Thyroid gland (tissue), 4 donors: ENCODE measurements around the gene TNP2. TPM values are rescaled to one million over a fixed set of nuclear protein-coding genes. Genes with fewer than 3 reads are reported as not detected.

ENCODE experiments used
- DNase-seq, 2 donors: peaks; one replicate each; pipeline ENCODE4 v3.0.0-alpha.2; 2019
- H3K27ac ChIP-seq, 3 donors: fragments of 200-600 bp; sonication (generic); 1 replicate in 2 of 3; 2 replicates in 1 of 3; pipeline ENCODE4 v1.5.1; 2016 to 2019; ENCODE audit warnings: mild to moderate bottlenecking in 1 of 3, moderate library complexity in 1 of 3
- H3K27me3 ChIP-seq: fragments of 200-600 bp; sonication (generic); one replicate; pipeline ENCODE4 v1.5.1; 2019
- H3K36me3 ChIP-seq, 2 donors: fragments of 200-600 bp; sonication (generic); one replicate each; pipeline ENCODE4 v1.5.1; 2016 to 2019
- H3K4me1 ChIP-seq, 2 donors: fragments of 200-600 bp; sonication (generic); one replicate each; pipeline ENCODE4 v1.5.1; 2017 to 2019
- H3K4me3 ChIP-seq, 3 donors: fragments of 200-600 bp; sonication (generic); replicated peaks in 1 of 3; 1 replicate in 2 of 3; 2 replicates in 1 of 3; pipeline ENCODE4 v1.5.1; 2016; ENCODE audit warnings: mild to moderate bottlenecking in 1 of 3
- H3K9me3 ChIP-seq: fragments of 200-600 bp; sonication (generic); one replicate; pipeline ENCODE4 v1.5.1; 2017
- CTCF ChIP-seq, 6 experiments: fragments of 200-600 bp in 3 of 6; fragments of 450-650 bp in 3 of 6; sonication (generic) in 3 of 6; IDR thresholded peaks; one replicate each; pipeline ENCODE4 v1.5.1; 2016 to 2019; ENCODE audit warnings: antibody characterized with exemption in 6 of 6, mild to moderate bottlenecking in 2 of 6, inconsistent platforms in 1 of 6, moderate library complexity in 1 of 6
- POLR2A ChIP-seq, 2 donors: fragments of 450-650 bp; IDR thresholded peaks; one replicate each; pipeline ENCODE4 v1.6.1; 2017; ENCODE audit warnings: antibody characterized with exemption in 2 of 2, mild to moderate bottlenecking in 2 of 2, moderate library complexity in 1 of 2
- WGBS, 2 donors: methylation state at CpG; one replicate each; pipeline ENCODE4 v1.1.5; 2017; 5-methylcytosine and 5-hydroxymethylcytosine counted together
- intact Hi-C: fragments of 100-400 bp; cut with DNase I; formaldehyde crosslinking; loops from one replicate; pipeline ENCODE4 v1.15.1; 2023
- total RNA-seq, 4 donors: library from RNA; depleted of rRNA; stranded (reverse); fragments of >200 nt; gene quantifications; one replicate each; pipeline ENCODE4 v1.2.3, GENCODE V29; 2016

The TNP2 gene
- total RNA-seq, 4 donors from 2014 or later, result not detected

- no peaks in the 10 kb centered on the region for H3K9me3 ChIP-seq
- no peaks in the 10 kb centered on the region for H3K27me3 ChIP-seq
- TF ChIP-seq POLR2A (IDR thresholded peaks at IDR 0.05) (no peak), CTCF (IDR thresholded peaks at IDR 0.05) (no peak)
- 45 to 47% methylated on average over 9 of the region's 9 CpGs for WGBS, 2 donors
- intact Hi-C loops, result no loop called here
- DNase-seq, result peak; percentile 78 to 83
- peak overlapping the region; percentile 37 to 58 (median 43) for H3K27ac ChIP-seq
- H3K4me1 ChIP-seq, result peaks cover 10 to 52% of the 10 kb centered on the region in 2 donors
- no peak overlapping the region for H3K4me3 ChIP-seq
- no peaks in the 10 kb centered on the region for H3K36me3 ChIP-seq
These were observed 40.9 kb upstream of the TNP2 start for GRCh38 chr16:11309895-11310633.

DNA sequence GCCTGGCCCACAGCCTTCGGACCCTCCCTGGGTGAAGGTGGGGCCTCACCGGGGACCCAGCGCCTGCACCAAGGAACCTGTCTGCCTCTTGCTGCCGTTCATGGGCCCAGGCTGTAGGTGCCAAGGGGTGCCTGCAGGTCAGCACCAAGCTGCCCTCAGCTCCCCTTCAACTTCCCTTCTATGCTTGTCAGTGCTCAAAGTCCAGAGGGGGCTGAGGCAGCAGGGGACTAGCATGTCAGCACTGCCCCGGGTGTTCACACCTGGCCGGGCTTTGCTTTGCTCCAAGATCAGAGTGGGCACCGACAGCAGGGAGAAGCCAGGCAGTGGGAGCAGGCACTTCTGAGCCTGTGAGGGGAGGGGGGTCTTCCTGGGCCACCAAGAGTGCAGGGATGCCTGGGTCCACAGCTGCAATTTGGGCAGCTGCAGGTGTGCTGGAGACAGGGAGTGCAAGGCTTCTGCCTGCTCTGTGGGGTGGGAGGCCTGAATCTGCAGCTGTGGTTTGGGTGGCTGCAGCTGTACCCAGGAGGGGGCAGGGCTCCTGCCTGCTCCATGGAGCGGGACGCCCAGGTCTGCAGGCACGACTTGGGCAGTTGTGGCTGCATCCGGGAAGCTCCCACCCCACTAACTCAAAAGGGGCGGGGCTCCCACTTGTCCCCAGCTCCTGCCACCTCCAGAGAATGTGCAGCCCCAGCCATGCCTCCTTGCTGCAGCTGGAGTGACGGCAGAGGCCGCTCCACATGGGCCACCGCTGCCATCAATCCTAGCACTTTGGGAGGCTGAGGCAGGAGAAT is 39.6 kb upstream of the TNP2 start:
- Histone ChIP-seq H3K27me3 (no peaks in the 10 kb centered on the region), H3K36me3 (no peaks in the 10 kb centered on the region), H3K9me3 (no peaks in the 10 kb centered on the region), H3K4me3 (no peak overlapping the region), H3K4me1 (peaks cover 15 to 56% of the 10 kb centered on the region in 2 donors), H3K27ac (peak overlapping the region; percentile 4 to 37 (median 9))
- intact Hi-C loops, result no loop called here
- DNase-seq, result peak; percentile 66 to 67
- 73 to 91% methylated on average over 6 to 7 of the region's 15 CpGs for WGBS, 2 donors
- TF ChIP-seq CTCF (IDR thresholded peaks at IDR 0.05), result no peak
- no peak for TF ChIP-seq POLR2A (IDR thresholded peaks at IDR 0.05)

DNA sequence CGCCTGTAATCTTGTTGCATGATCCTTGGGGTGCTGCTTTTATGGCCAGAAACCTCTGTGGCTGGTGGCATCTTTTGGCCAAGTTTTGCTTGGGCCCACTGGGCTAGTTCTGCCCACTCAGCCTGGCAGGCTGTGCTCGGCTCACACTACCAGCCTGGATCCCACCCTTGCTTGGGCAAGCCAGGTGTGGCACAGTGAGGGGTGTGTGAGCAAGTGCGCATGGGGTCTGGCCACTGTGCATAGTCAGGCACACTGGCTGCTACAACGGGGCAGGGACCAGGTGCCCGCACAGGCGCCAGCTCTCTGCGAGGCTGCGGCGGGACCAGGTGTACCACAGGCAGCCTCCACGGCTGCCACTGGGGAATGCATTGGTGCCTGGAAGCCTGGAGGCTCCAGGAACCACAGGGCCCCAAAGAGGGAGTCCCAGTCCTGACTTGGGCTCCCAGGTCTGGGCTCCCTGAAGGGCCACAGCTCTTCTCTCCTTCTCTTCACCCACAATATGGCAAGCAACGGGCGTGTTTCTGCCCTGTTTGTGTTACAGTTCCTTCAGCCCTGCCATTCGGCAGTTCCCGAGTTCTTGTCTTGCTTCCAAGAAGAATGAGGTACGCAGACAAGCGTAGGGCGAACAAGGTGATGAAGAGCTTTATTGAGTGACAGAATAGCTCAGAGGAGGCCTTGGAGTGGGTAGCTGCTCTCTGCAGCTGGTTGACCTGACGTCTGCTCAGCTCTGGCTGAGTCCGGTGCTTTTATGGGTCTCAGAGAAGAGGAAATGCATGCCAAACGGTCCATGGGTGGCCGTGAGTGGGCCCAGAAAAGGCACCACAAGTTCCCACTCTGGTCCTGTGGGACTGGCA is 38.7 kb upstream of the TNP2 start:
- Histone ChIP-seq H3K4me1 (peaks cover 23 to 58% of the 10 kb centered on the region in 2 donors), H3K9me3 (no peaks in the 10 kb centered on the region), H3K36me3 (no peaks in the 10 kb centered on the region), H3K4me3 (no peak overlapping the region), H3K27ac (peak overlapping the region in 1 of 3 donors; percentile 37), H3K27me3 (no peaks in the 10 kb centered on the region)
- no peak for TF ChIP-seq POLR2A (IDR thresholded peaks at IDR 0.05)
- TF ChIP-seq CTCF (IDR thresholded peaks at IDR 0.05), result no peak
- WGBS, 2 donors, result 83 to 90% methylated on average over 12 to 20 of the region's 21 CpGs
- no peak for DNase-seq
- intact Hi-C loops, result no loop called here

DNA sequence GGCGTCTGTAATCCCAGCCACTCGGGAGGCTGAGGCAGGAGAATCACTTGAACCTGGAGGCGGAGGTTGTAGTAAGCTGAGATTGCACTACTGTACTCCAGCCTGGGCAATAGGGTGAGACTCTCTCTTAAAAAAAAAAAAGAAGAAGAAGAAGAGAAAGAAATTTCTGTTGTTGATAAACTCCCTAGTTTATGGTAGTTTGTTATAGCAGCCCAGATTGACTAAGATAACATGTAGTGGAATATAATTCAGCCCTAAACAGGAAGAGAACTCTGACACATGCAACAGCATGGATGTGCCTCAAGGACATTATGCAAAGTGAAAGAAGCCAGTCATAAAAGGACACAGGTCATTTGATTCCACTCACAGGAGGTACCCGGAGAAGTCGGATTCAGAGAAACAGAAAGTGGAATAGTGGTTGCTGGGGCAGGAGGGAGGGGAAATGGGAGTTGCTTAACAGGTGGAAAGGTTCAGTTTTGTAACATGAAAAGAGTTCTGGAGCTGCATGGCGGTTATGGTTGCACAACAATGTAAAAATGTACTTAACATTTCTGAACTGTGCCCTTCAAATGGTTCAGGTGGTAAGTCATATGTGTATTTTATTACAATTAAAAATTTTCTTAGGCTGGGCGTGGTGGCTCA is 38.0 kb upstream of the TNP2 start:
- intact Hi-C loops, result no loop called here
- H3K36me3 ChIP-seq, result no peaks in the 10 kb centered on the region
- 85% methylated on average over 7 of the region's 7 CpGs for WGBS, 2 donors
- no peaks in the 10 kb centered on the region for H3K9me3 ChIP-seq
- H3K4me3 ChIP-seq, result no peak overlapping the region
- H3K27me3 ChIP-seq, result no peaks in the 10 kb centered on the region
- H3K4me1 ChIP-seq, result peaks cover 26 to 58% of the 10 kb centered on the region in 2 donors
- TF ChIP-seq POLR2A (IDR thresholded peaks at IDR 0.05) (no peak), CTCF (IDR thresholded peaks at IDR 0.05) (no peak)
- DNase-seq, result no peak
- no peak overlapping the region for H3K27ac ChIP-seq
